ENCODE measurements around the gene DIS3L2.

DNA sequence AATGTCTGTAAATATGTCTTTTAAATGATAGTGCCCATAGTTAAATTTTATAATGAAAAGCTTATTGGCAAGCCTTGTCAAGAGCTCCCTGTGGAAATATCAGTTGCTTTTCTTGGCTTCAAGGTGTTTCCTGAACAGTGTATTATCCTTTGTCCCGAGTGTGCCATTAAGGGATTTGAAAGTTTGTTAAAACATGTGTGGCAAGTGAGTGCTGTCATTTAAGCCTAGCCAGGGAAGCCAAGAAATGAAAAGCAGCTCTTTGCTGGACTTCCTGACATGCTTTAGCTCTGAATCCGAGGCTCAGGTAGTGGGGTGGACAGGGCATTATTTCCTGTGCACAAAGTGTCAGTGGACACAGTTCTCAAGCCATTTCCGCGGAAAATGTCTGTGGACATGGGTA lies 111.5 kb downstream of the DIS3L2 start:
- TF ChIP-seq, protein P1, sequence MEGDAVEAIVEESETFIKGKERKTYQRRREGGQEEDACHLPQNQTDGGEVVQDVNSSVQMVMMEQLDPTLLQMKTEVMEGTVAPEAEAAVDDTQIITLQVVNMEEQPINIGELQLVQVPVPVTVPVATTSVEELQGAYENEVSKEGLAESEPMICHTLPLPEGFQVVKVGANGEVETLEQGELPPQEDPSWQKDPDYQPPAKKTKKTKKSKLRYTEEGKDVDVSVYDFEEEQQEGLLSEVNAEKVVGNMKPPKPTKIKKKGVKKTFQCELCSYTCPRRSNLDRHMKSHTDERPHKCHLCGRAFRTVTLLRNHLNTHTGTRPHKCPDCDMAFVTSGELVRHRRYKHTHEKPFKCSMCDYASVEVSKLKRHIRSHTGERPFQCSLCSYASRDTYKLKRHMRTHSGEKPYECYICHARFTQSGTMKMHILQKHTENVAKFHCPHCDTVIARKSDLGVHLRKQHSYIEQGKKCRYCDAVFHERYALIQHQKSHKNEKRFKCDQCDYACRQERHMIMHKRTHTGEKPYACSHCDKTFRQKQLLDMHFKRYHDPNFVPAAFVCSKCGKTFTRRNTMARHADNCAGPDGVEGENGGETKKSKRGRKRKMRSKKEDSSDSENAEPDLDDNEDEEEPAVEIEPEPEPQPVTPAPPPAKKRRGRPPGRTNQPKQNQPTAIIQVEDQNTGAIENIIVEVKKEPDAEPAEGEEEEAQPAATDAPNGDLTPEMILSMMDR (IDR thresholded peaks at IDR 0.05), result no peak
- no peak for TF ChIP-seq POLR2A (IDR thresholded peaks at IDR 0.05)
- TF ChIP-seq EP300 (IDR thresholded peaks at IDR 0.05), result no peak
